HG02885 (cell line): ENCODE results near the gene ZMIZ2.
"Not testable (repeated sequence)": the region's sequence is repeated elsewhere in the genome, so short reads cannot be mapped to it uniquely, and the experiment has no call there.

ENCODE experiments used
- ATAC-seq: cut with Tn5 transposase; IDR thresholded peaks from one replicate; pipeline ENCODE4 v1.9.1; 2021; ENCODE audit warnings: mild to moderate bottlenecking; ENCODE audit not compliant: unreplicated experiment, poor library complexity

Gene ZMIZ2

GRCh38 chr7:44748045-44748947 lies at the start of gene ZMIZ2:
TSS of gene ZMIZ2 (plus strand) at chr7:44748847. CDS start at chr7:44756250, 7,403 bp downstream.
- ATAC-seq = peak; percentile 72

GRCh38 chr7:44699598-44699997 lies 49.0 kb upstream of the ZMIZ2 start:
- not testable (repeated sequence) for ATAC-seq

- no peak for ATAC-seq
Measured at GRCh38 chr7:44700322-44700721, 48.3 kb upstream of the ZMIZ2 start.

- not testable (repeated sequence) for ATAC-seq
Measured at GRCh38 chr7:44703391-44703790, 45.3 kb upstream of the ZMIZ2 start.

GRCh38 chr7:44703921-44704320 lies 44.7 kb upstream of the ZMIZ2 start:
- ATAC-seq = no peak

GRCh38 chr7:44705434-44705833 lies 43.2 kb upstream of the ZMIZ2 start:
- ATAC-seq = no peak

- ATAC-seq = no peak
Measured at GRCh38 chr7:44706788-44707557, 41.7 kb upstream of the ZMIZ2 start.

GRCh38 chr7:44707558-44708230 lies 41.0 kb upstream of the ZMIZ2 start:
- ATAC-seq = no peak

- ATAC-seq = no peak
Measured at GRCh38 chr7:44709011-44709915, 39.4 kb upstream of the ZMIZ2 start.

- no peak for ATAC-seq
Measured at GRCh38 chr7:44709945-44710596, 38.6 kb upstream of the ZMIZ2 start.

GRCh38 chr7:44711528-44711927 lies 37.1 kb upstream of the ZMIZ2 start:
- no peak for ATAC-seq

GRCh38 chr7:44712012-44712411 lies 36.6 kb upstream of the ZMIZ2 start:
- ATAC-seq = no peak

GRCh38 chr7:44713141-44713540 lies 35.5 kb upstream of the ZMIZ2 start:
- no peak for ATAC-seq

- no peak for ATAC-seq
Measured at GRCh38 chr7:44713680-44714335, 34.8 kb upstream of the ZMIZ2 start.

GRCh38 chr7:44716205-44716604 lies 32.4 kb upstream of the ZMIZ2 start:
- ATAC-seq = no peak

GRCh38 chr7:44720301-44720700 lies 28.3 kb upstream of the ZMIZ2 start:
- no peak for ATAC-seq

- ATAC-seq = no peak
Measured at GRCh38 chr7:44724276-44724675, 24.4 kb upstream of the ZMIZ2 start.

- ATAC-seq = not testable (repeated sequence)
Measured at GRCh38 chr7:44726250-44726649, 22.4 kb upstream of the ZMIZ2 start.
